Gastroesophageal sphincter (tissue), 4 donors: ENCODE measurements around the gene PREB. TPM values are rescaled to one million over a fixed set of nuclear protein-coding genes. Genes with fewer than 3 reads are reported as not detected.
A peak's percentile ranks its signal among the peaks of the same experiment; 100 is the strongest.
"Not testable (repeated sequence)": the region's sequence is repeated elsewhere in the genome, so short reads cannot be mapped to it uniquely, and the experiment has no call there.

ENCODE experiments used
- ATAC-seq: fragments of 150-250 bp; one replicate; pipeline ENCODE4 v1.9.1; 2016; ENCODE audit warnings: mild to moderate bottlenecking, moderate library complexity
- H3K27ac ChIP-seq, 4 donors: fragments of 200-600 bp; sonication (generic) in 3 of 4; 1 replicate in 3 of 4; 2 replicates in 1 of 4; pipeline ENCODE4 v1.5.1; 2016 to 2019
- H3K27me3 ChIP-seq: fragments of 200-600 bp; sonication (generic); one replicate; pipeline ENCODE4 v1.5.1; 2019
- H3K36me3 ChIP-seq, 2 donors: fragments of 200-600 bp; sonication (generic); one replicate each; pipeline ENCODE4 v1.5.1; 2019; ENCODE audit warnings: control low read depth in 1 of 2
- H3K4me1 ChIP-seq, 3 donors: fragments of 200-600 bp; sonication (generic); 1 replicate in 2 of 3; 2 replicates in 1 of 3; pipeline ENCODE4 v1.5.1; 2016 to 2019; ENCODE audit warnings: control low read depth in 2 of 3
- H3K4me3 ChIP-seq, 2 donors: fragments of 200-600 bp; sonication (generic); one replicate each; pipeline ENCODE4 v1.5.1; 2019; ENCODE audit warnings: mild to moderate bottlenecking in 1 of 2, moderate library complexity in 1 of 2
- H3K9me3 ChIP-seq, 3 donors: fragments of 200-600 bp; sonication (generic); one replicate each; pipeline ENCODE4 v1.5.1; 2017 to 2019; ENCODE audit warnings: control low read depth in 2 of 3
- CTCF ChIP-seq, 4 experiments: fragments of 200-600 bp in 2 of 4; fragments of 450-650 bp in 2 of 4; sonication (generic) in 1 of 4; IDR thresholded peaks; one replicate each; pipeline ENCODE4 v1.5.1; 2017 to 2019; ENCODE audit warnings: antibody characterized with exemption in 4 of 4, mild to moderate bottlenecking in 2 of 4, moderate library complexity in 2 of 4
- EP300 ChIP-seq: sonication (generic); formaldehyde crosslinking; IDR thresholded peaks from one replicate; pipeline ENCODE4 v1.6.1; 2017; ENCODE audit warnings: antibody characterized with exemption, mild to moderate bottlenecking
- POLR2A ChIP-seq, 2 donors: fragments of 450-650 bp; IDR thresholded peaks; one replicate each; pipeline ENCODE4 v1.6.1; 2017; ENCODE audit warnings: antibody characterized with exemption in 2 of 2, mild to moderate bottlenecking in 2 of 2, moderate library complexity in 1 of 2
- POLR2AphosphoS5 ChIP-seq: sonication (generic); formaldehyde crosslinking; IDR thresholded peaks from one replicate; pipeline ENCODE4 v1.6.1; 2017; ENCODE audit warnings: antibody characterized with exemption
- WGBS, 2 donors: methylation state at CpG; one replicate each; pipeline ENCODE4 v1.1.5; 2018; ENCODE audit warnings: low coverage in 1 of 2; 5-methylcytosine and 5-hydroxymethylcytosine counted together
- total RNA-seq, 4 donors: library from RNA; depleted of rRNA; stranded (reverse); fragments of >200 nt; gene quantifications; one replicate each; pipeline ENCODE4 v1.1.0, GENCODE V29; 2016

Gene PREB
- total RNA-seq, 4 donors from 2014 or later = 47.0 to 83.9 (median 50.8) TPM

- Histone ChIP-seq H3K4me3 (peak overlapping the region in 1 of 2 donors; percentile 69), H3K27ac (no peak overlapping the region), H3K36me3 (no peaks in the 10 kb centered on the region), H3K27me3 (peaks cover 20% of the 10 kb centered on the region), H3K4me1 (peaks cover 0 to 28% (median 5%) of the 10 kb centered on the region in 3 donors), H3K9me3 (no peaks in the 10 kb centered on the region)
- WGBS, 2 donors = 82 to 91% methylated on average over 4 of the region's 7 CpGs
- TF ChIP-seq CTCF (IDR thresholded peaks at IDR 0.05) = no peak
- no peak for TF ChIP-seq EP300
- no peak for TF ChIP-seq POLR2A (IDR thresholded peaks at IDR 0.05)
- no peak for TF ChIP-seq POLR2AphosphoS5
- no peak for ATAC-seq
These were observed 11.6 kb downstream of the PREB start for GRCh38 chr2:27122791-27123190.

GRCh38 chr2:27121906-27122305 is 12.5 kb downstream of the PREB start:
- 88 to 100% methylated on average over 1 to 2 of the region's 2 CpGs for WGBS, 2 donors
- Histone ChIP-seq H3K27ac (no peak overlapping the region), H3K4me3 (no peak overlapping the region)

GRCh38 chr2:27119330-27119670 is 15.1 kb downstream of the PREB start:
- H3K4me3 ChIP-seq = peak overlapping the region in 1 of 2 donors; percentile 50
- not testable (repeated sequence) for ATAC-seq
- 73% methylated on average over 7 of the region's 8 CpGs; no CpG with 5 or more reads in 1 of the 2 donors for WGBS, 2 donors

More at GRCh38 chr2:27121906-27122305, 12.5 kb downstream of the PREB start:
- H3K9me3 ChIP-seq = no peaks in the 10 kb centered on the region
- no peak for ATAC-seq
- H3K4me1 ChIP-seq = peaks cover 0 to 28% (median 5%) of the 10 kb centered on the region in 3 donors
- TF ChIP-seq EP300 (no peak), POLR2A (IDR thresholded peaks at IDR 0.05) (no peak), CTCF (IDR thresholded peaks at IDR 0.05) (no peak), POLR2AphosphoS5 (no peak)
- no peaks in the 10 kb centered on the region for H3K36me3 ChIP-seq
- H3K27me3 ChIP-seq = peaks cover 29% of the 10 kb centered on the region

GRCh38 chr2:27118525-27119329 is 15.7 kb downstream of the PREB start, which contains the start of gene CGREF1:
TSS of gene CGREF1 (minus strand) at chr2:27119128. CDS start at chr2:27104366, 14,762 bp downstream.
- no peaks in the 10 kb centered on the region for H3K36me3 ChIP-seq
- H3K4me3 ChIP-seq = peak within 1 kb of the TSS in 1 of 2 donors; percentile 50
- no peak for TF ChIP-seq CTCF (IDR thresholded peaks at IDR 0.05)
- TF ChIP-seq POLR2AphosphoS5 = no peak
- no peak for TF ChIP-seq EP300
- no peak for TF ChIP-seq POLR2A (IDR thresholded peaks at IDR 0.05)
- ATAC-seq = peak; percentile 35
- 26% methylated on average over 6 of the region's 84 CpGs; no CpG with 5 or more reads in 1 of the 2 donors for WGBS, 2 donors
- H3K27ac ChIP-seq = no peak within 1 kb of the TSS
- H3K9me3 ChIP-seq = no peaks in the 10 kb centered on the region
- peaks cover 40% of the 10 kb centered on the region for H3K27me3 ChIP-seq
- peaks cover 0 to 24% (median 5%) of the 10 kb centered on the region in 3 donors for H3K4me1 ChIP-seq

More at GRCh38 chr2:27119330-27119670, 15.1 kb downstream of the PREB start:
- H3K9me3 ChIP-seq, H3K36me3 ChIP-seq, H3K27ac ChIP-seq: not testable (repeated sequence)
- Histone ChIP-seq H3K27me3 (peaks cover 40% of the 10 kb centered on the region), H3K4me1 (peaks cover 0 to 28% (median 5%) of the 10 kb centered on the region in 3 donors)

GRCh38 chr2:27117995-27118524 is 16.4 kb downstream of the PREB start:
- 21 to 80% methylated on average over 2 to 3 of the region's 14 CpGs for WGBS, 2 donors
- Histone ChIP-seq H3K9me3 (no peaks in the 10 kb centered on the region), H3K36me3 (no peaks in the 10 kb centered on the region), H3K27me3 (peaks cover 40% of the 10 kb centered on the region), H3K27ac (no peak overlapping the region), H3K4me3 (peak overlapping the region in 1 of 2 donors; percentile 50), H3K4me1 (peaks cover 0 to 17% (median 5%) of the 10 kb centered on the region in 3 donors)
- no peak for TF ChIP-seq POLR2AphosphoS5
- TF ChIP-seq CTCF (IDR thresholded peaks at IDR 0.05) = no peak
- no peak for TF ChIP-seq POLR2A (IDR thresholded peaks at IDR 0.05)
- TF ChIP-seq EP300 = no peak
- no peak for ATAC-seq
